CD4-positive, alpha-beta T cell (primary cell): Measurements from ENCODE around the gene ATP8A1. TPM values are rescaled to one million over a fixed set of nuclear protein-coding genes. Genes with fewer than 3 reads are reported as not detected.

ENCODE experiments used
- ATAC-seq: fragments of 200-7000 bp; cut with Tn5 transposase; one replicate; pipeline ENCODE4 v1.10.0; 2022; ENCODE audit warnings: mild to moderate bottlenecking; ENCODE audit not compliant: poor library complexity
- CTCF ChIA-PET: fragments of 350-600 bp; sonication (Branson Sonifier 250); formaldehyde crosslinking; loops from one replicate; lab custom pipeline; 2021; ENCODE audit warnings: antibody characterized with exemption, inconsistent platforms; lab: Charles Lee
- POLR2A ChIA-PET: fragments of 350-600 bp; sonication (Branson Sonifier 250); formaldehyde crosslinking; loops from one replicate; lab custom pipeline; 2021; ENCODE audit warnings: antibody characterized with exemption, inconsistent platforms; lab: Charles Lee
- DNase-seq, 14 experiments: peaks; one replicate each; pipeline ENCODE4 v3.0.0-alpha.2; 2013 to 2020; ENCODE audit warnings: mixed read lengths in 2 of 14
- H3K27ac ChIP-seq, 2 donors: one replicate each; pipeline versions ENCODE4 v1.5.1 to v1.7.0; 2013; ENCODE audit warnings: low read length in 2 of 2, low read depth in 1 of 2, mild to moderate bottlenecking in 1 of 2
- H3K27me3 ChIP-seq, 2 experiments: 1 replicate in 1 of 2; 2 replicates in 1 of 2; pipeline versions ENCODE4 v1.6.1 to v1.7.0; 2013; ENCODE audit warnings: low read length in 2 of 2, control low read depth in 1 of 2, mild to moderate bottlenecking in 1 of 2, moderate library complexity in 1 of 2; ENCODE audit not compliant: insufficient read depth in 2 of 2, control insufficient read depth in 1 of 2
- H3K36me3 ChIP-seq: one replicate; pipeline ENCODE4 v1.6.1; 2013; ENCODE audit warnings: low read length, control low read depth; ENCODE audit not compliant: insufficient read depth
- H3K4me1 ChIP-seq: one replicate; pipeline ENCODE4 v1.6.1; 2013; ENCODE audit warnings: low read length, control low read depth; ENCODE audit not compliant: insufficient read depth
- H3K4me3 ChIP-seq: one replicate; pipeline ENCODE4 v1.5.1; 2013; ENCODE audit warnings: mild to moderate bottlenecking, low read length, moderate library complexity
- H3K9me3 ChIP-seq, 2 experiments: 1 replicate in 1 of 2; 2 replicates in 1 of 2; pipeline versions ENCODE4 v1.6.1 to v1.7.0; 2013; ENCODE audit warnings: low read length in 2 of 2, mild to moderate bottlenecking in 2 of 2, control low read depth in 1 of 2, moderate library complexity in 1 of 2; ENCODE audit not compliant: control insufficient read depth in 1 of 2, insufficient read depth in 1 of 2
- H3K27ac Mint-ChIP-seq: one replicate; pipeline ENCODE4 v1.8.0; 2020; ENCODE audit warnings: mixed read lengths
- H3K27me3 Mint-ChIP-seq: one replicate; pipeline ENCODE4 v1.8.0; 2021; ENCODE audit warnings: mixed read lengths
- H3K36me3 Mint-ChIP-seq: one replicate; pipeline ENCODE4 v1.8.0; 2021; ENCODE audit warnings: low read depth, mixed read lengths
- H3K4me1 Mint-ChIP-seq: one replicate; pipeline ENCODE4 v1.8.0; 2021; ENCODE audit warnings: low read depth, mixed read lengths
- H3K4me3 Mint-ChIP-seq: one replicate; pipeline ENCODE4 v1.8.0; 2020; ENCODE audit warnings: mild to moderate bottlenecking, mixed read lengths
- H3K9me3 Mint-ChIP-seq: one replicate; pipeline ENCODE4 v1.8.0; 2020; ENCODE audit warnings: mixed read lengths
- intact Hi-C, 2 experiments: fragments of 100-400 bp; cut with DNase I in 1 of 2; cut with micrococcal nuclease in 1 of 2; formaldehyde crosslinking; loops; one replicate each; pipeline versions ENCODE4 v1.15.1 to v1.9.0; 2023 to 2025; cut with DNase I, micrococcal nuclease
- total RNA-seq, 174 experiments: library from RNA in 2 of 174; stranded (reverse) in 2 of 174; gene quantifications; one replicate each; pipeline ENCODE4 v1.2.3 and lab custom pipeline; 2021 to 2026
- TF ChIP-seq, protein P1 (sequence below): fragments of 200-600 bp; IDR thresholded peaks from one replicate; pipeline ENCODE4 v1.8.0; 2022; ENCODE audit warnings: antibody characterized with exemption, mild to moderate bottlenecking

ATP8A1 gene
- total RNA-seq, 2 experiments from 2014 or later = 44.9 to 45.5 TPM

GRCh38 chr4:42512226-42512625, 144.7 kb downstream of the ATP8A1 start:
- no peak overlapping the region for H3K27ac ChIP-seq
- Mint-ChIP-seq H3K27me3 (no peaks in the 10 kb centered on the region), H3K4me1 (no peaks in the 10 kb centered on the region), H3K4me3 (no peak overlapping the region), H3K36me3 (peaks cover 62% of the 10 kb centered on the region), H3K27ac (no peak overlapping the region), H3K9me3 (no peaks in the 10 kb centered on the region)
- H3K4me1 ChIP-seq = no peaks in the 10 kb centered on the region
- DNase-seq (no peak), ATAC-seq (no peak)
- H3K4me3 ChIP-seq = no peak overlapping the region
- TF ChIP-seq, protein P1, sequence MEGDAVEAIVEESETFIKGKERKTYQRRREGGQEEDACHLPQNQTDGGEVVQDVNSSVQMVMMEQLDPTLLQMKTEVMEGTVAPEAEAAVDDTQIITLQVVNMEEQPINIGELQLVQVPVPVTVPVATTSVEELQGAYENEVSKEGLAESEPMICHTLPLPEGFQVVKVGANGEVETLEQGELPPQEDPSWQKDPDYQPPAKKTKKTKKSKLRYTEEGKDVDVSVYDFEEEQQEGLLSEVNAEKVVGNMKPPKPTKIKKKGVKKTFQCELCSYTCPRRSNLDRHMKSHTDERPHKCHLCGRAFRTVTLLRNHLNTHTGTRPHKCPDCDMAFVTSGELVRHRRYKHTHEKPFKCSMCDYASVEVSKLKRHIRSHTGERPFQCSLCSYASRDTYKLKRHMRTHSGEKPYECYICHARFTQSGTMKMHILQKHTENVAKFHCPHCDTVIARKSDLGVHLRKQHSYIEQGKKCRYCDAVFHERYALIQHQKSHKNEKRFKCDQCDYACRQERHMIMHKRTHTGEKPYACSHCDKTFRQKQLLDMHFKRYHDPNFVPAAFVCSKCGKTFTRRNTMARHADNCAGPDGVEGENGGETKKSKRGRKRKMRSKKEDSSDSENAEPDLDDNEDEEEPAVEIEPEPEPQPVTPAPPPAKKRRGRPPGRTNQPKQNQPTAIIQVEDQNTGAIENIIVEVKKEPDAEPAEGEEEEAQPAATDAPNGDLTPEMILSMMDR = no peak
- CTCF ChIA-PET = no interaction called here
- intact Hi-C loops = loop anchor here in 1 of 2 experiments (10.0 kb wide), 2 partner anchors 137 to 557 kb away; no protein-coding TSS in a partner anchor
- no peaks in the 10 kb centered on the region for H3K9me3 ChIP-seq
- POLR2A ChIA-PET = no interaction called here
- no peaks in the 10 kb centered on the region for H3K27me3 ChIP-seq
- no peaks in the 10 kb centered on the region for H3K36me3 ChIP-seq

DNA sequence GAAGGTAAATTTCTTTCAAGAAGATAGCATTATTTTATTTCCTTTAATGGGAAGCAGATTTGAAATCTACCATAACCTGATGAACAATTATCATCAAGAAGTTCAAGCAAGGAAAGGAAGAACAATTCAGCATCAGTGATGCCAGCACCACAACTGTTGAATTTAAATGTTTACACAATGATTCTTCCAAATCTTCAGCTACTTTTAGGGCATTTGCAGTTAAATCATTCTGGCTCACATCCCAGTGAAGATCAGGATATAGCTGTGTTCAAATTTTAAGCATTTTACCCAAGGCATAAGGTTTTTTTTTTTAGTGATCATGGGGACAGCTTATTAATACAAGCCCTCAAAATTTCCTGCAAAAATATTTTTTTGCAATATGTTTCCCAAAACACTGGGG, 146.7 kb downstream of the ATP8A1 start:
- no peaks in the 10 kb centered on the region for H3K9me3 ChIP-seq
- H3K4me1 ChIP-seq = no peaks in the 10 kb centered on the region
- H3K27me3 Mint-ChIP-seq = no peaks in the 10 kb centered on the region
- H3K9me3 Mint-ChIP-seq = no peaks in the 10 kb centered on the region
- H3K4me3 Mint-ChIP-seq = no peak overlapping the region
- TF ChIP-seq, protein P1 = no peak
- ChIA-PET CTCF (interaction anchor here (2.3 kb wide), 1 partner anchor 10 kb away, joined by 7 read pairs; no protein-coding TSS in a partner anchor), POLR2A (no interaction called here)
- peaks cover 17% of the 10 kb centered on the region for H3K36me3 ChIP-seq
- no peaks in the 10 kb centered on the region for H3K4me1 Mint-ChIP-seq
- no peak overlapping the region for H3K4me3 ChIP-seq
- ATAC-seq = no peak
- no peak overlapping the region for H3K27ac Mint-ChIP-seq
- DNase-seq = no peak
- H3K36me3 Mint-ChIP-seq = peaks cover 80% of the 10 kb centered on the region
- H3K27me3 ChIP-seq = no peaks in the 10 kb centered on the region
- H3K27ac ChIP-seq = no peak overlapping the region
- intact Hi-C loops = loop anchor here in 1 of 2 experiments (10.0 kb wide), 2 partner anchors 135 to 555 kb away; no protein-coding TSS in a partner anchor

DNA sequence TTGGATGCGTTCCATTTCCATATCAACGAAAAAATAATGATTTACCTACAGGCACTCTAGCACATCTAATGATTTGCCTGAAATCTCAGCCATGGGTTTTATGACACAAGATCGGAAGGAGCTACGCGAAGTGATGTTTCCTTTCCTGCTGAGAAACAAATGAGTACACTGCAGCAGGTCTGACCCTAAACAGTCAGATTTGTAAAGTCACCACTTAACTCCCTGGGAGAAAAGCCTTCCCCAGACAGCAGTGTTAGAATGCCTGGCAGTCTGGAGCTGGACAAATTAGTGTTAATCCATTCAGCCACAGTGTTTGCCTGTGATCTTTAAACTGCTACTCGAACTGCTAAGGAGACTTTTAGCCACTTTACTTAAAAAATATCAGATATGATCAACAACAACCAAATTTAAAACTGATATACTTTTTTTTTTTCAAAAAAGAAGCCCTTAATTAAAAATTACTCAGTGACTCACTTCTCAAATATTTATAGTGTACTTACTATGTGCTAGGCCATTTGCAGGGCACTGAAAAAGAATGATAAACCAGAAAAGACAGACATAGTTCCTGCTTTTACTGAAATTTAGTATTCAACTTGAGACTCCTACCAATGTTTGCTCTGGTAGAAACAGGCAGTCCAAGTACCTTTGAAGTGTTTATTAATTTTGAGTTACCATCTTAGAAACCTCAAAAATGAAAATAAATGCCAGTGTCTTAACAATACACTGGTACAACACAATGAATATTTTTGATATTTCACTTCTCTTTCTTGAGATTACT, 155.1 kb downstream of the ATP8A1 start:
- Mint-ChIP-seq H3K27ac (no peak overlapping the region), H3K27me3 (no peaks in the 10 kb centered on the region), H3K4me3 (no peak overlapping the region), H3K9me3 (no peaks in the 10 kb centered on the region), H3K4me1 (no peaks in the 10 kb centered on the region), H3K36me3 (peaks cover 86% of the 10 kb centered on the region)
- no peaks in the 10 kb centered on the region for H3K4me1 ChIP-seq
- H3K36me3 ChIP-seq = peaks cover 33% of the 10 kb centered on the region
- intact Hi-C loops = no loop called here
- H3K4me3 ChIP-seq = no peak overlapping the region
- no peaks in the 10 kb centered on the region for H3K27me3 ChIP-seq
- DNase-seq = no peak
- TF ChIP-seq, protein P1 = no peak
- no peak for ATAC-seq
- CTCF ChIA-PET = no interaction called here
- no peaks in the 10 kb centered on the region for H3K9me3 ChIP-seq
- no peak overlapping the region for H3K27ac ChIP-seq
- POLR2A ChIA-PET = no interaction called here
